ENCODE data around the gene PPP1CC. TPM values are rescaled to one million over a fixed set of nuclear protein-coding genes. Genes with fewer than 3 reads are reported as not detected.

Gene PPP1CC
- total RNA-seq, 1 donor from 2014 or later: 83.7 TPM

DNA sequence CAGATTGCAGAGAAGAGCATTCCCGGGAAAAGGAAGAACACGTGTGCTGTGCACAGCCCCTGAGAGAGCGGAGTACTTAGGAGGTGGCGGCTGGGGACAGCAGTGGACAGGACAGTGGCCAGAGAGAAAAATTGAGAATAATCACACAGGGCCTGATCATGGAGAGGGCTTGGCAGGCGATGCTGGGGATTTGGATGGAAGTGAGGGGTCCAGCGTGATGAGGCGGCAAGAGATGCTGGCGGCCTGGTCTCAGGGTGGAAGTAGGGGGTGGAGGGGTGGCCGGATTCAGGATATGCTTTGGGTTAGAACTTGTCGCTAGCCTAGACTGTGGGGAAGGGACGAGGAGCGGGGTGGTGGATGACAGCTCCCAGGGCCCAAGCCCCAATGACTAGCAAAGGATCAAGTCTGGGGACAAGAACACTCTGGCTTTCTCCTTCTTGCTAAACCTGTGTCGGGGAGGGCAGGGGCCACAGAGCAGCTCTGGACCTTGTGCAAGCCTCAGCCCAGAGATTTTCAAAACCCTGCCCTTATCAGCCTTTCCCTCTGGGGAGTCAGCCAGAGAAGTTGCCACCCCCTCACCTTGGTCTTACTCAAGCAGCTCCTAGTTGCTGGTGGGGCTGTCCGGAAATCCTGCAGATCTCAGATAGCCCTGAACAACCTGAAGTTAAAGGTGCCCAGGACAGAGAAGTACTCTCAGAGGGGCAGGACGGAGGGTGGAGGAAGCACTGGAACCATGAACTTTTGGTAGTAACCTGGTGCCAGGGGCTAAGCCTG is 55.1 kb downstream of the PPP1CC start:
- no peak for DNase-seq (ENCODE audit: low read depth)

DNA sequence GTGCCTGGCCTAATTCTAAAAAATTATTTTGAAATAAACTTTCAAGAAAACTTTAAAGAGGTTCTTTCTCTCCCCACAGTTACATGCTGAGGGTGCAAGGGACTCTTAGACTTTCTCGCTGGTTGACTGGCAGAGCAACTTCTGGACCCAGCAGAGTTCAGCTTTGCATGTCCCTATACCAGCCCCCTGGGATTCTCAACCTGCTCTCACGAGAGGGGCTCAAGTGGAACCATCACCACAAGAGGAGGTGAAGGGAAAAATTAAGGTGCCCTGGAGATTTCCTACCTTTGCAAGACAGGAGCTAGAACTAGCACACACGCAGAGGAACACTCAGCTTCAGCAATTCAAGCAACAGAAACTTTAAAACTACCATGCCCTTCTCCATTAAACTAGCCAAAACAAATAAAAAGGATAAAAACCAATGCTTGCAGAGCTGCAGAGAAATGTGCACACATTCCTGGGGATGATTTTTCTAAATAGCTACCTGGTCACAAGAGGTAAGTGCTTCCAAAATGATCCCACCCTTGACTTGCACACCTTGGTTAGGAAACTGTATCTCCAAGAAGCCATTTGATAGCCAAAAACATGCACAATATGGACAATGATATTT is 56.3 kb downstream of the PPP1CC start:
- no peak for DNase-seq (ENCODE audit: low read depth)

DNA sequence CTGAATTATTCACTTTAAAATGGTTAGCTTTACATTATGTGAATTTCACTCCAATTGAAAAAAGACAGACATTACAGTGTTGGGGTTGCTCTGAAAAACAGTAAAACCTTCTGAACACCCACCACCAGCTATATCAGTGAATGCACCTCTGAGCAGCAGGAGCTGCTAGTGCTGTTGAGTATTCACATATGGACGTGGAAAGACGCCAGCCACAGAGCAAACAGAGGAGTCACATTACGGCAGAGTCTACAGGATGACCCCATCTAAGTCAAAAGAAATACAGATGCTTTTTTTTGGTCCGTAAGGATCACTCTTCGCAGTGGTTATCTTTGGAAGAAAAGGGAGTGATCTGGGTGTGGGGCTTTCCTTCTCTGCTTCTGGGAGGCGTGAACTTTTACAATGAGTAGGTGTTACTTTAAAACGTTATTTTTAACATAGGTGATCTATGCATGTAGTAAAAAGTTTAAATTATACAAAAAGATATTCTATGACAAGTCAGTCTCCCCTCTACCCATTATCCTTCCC is 58.3 kb downstream of the PPP1CC start:
- DNase-seq (ENCODE audit: low read depth): no peak

DNA sequence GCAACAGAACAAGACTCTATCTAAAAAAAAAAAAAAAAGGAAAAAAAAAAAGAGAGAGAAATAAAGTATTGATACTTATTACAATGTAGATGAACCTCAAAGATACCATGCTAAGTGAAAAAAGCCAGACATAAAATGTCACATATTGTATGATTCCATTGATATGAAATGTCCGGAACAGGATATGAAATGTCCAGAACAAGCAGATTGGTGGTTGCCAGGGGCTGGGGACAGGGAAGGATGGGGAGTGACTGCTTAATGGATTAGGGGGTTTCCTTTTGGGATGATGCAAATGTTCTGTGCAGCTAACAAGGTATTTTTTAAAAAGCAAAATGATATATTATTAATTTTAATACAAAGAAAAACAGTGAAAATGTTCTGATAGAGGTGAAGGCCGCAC is 58.8 kb downstream of the PPP1CC start:
- no peak for DNase-seq (ENCODE audit: low read depth)

DNA sequence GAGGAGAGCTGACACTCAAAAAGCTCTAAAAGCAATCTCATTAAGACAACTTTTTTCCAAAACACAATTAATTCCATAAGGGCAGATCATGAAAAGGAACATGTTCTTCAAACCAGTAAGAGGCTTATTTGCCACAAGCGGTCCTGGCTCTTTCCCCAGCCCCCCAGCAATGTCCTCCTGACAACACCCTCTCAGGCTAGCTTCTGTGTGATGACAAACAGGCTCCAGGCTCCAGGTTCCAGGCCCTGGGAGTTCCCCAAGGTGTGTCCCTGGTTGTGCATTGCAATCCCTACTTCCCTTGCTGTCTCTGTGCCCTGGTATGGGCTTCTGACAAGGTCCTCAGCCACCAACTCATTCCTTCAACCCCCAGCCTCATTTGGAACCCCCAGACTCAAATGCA is 62.7 kb downstream of the PPP1CC start:
- no peak for DNase-seq (ENCODE audit: low read depth)

DNA sequence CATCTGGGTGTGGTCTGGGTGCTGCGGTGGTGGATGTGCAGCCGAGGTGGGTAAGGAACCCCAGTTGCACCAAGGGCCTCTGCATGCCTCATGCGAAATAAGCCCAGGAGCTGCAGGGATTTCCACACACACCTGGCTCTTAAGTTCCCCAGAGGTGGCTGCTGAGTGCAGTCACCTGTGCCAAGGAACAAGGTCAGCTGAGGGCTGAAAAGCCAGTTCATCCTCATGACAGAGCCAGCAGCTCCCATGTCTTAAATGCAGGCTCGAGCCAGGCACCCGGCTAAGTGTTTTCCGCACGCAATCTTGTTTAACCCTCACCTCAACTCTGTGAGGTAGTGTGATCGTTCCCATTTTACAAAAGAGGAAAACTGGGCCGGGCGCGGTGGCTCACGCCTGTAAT is 63.5 kb downstream of the PPP1CC start:
- no peak for DNase-seq (ENCODE audit: low read depth)

DNA sequence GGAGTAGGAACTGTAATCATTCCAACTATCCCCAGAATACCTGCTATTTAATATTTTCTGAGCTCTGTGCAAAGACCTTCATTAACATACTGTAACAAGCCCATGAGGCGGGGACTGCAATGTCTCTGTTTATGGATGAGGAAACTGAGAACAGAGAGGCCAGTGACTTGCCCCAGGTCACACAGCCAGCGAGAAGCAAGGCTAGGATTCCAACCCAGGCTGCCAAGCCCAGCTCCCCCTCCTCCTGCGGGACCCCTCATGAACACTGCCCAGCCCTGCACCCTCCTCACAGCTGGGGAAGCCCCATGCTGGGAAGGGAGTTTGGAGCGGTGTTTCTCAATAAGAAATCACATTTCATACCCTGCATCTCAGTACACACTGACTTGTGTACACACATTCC is 64.7 kb downstream of the PPP1CC start:
- no peak for DNase-seq (ENCODE audit: low read depth)

DNA sequence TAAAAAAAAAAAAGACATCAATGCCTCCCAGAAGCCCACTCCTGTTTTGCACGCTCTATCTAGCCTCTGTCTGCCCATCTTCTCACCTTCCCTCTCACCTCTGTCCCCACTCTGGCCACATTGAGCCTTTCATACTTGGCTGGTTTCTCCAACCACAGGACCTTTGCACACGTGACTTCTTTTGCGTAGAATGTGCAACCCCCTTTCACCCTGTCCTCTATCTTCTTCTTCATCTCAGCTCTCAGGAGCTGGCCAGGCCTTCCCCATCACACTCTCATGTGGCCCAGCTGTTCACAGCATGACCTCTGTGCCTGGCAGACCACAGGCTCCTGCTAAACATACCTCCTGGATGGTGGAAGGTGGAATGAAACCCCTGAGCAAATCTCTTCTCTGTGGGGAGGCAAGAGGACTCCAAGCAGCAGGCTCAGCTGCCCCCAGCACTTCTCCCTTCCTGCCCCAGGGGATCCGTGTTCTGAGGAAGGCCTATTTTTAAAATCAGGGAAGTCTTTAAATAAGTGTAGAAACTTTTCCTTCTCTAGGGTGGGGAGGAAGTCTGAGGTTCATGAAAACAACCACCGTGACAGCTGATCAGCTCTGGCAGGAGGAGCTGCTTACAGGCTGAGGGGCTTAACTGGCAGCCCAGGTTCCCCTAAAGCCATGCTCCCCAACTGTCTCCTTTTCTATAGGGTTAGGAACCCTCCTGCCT is 65.3 kb downstream of the PPP1CC start:
- no peak for DNase-seq (ENCODE audit: low read depth)

DNA sequence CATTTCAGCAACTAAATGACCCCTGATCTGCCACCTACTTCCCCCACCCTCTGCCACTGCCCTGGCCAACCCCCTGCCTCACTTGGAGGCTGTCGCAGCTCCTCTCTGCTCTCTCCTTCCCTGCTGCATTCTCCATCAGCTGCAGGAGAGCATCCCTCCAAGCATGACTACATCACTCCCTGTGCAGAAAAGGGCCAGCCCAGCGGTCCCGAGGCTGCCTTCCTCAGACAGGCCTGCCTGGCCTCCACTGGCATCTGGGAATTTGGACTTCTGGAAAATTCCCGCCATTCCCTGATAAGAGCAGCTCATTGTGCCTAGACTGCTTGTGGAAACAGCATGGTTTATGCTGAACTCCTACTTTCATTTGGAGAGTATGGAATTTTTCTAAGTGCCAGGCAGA is 66.5 kb downstream of the PPP1CC start:
- no peak for DNase-seq (ENCODE audit: low read depth)

DNA sequence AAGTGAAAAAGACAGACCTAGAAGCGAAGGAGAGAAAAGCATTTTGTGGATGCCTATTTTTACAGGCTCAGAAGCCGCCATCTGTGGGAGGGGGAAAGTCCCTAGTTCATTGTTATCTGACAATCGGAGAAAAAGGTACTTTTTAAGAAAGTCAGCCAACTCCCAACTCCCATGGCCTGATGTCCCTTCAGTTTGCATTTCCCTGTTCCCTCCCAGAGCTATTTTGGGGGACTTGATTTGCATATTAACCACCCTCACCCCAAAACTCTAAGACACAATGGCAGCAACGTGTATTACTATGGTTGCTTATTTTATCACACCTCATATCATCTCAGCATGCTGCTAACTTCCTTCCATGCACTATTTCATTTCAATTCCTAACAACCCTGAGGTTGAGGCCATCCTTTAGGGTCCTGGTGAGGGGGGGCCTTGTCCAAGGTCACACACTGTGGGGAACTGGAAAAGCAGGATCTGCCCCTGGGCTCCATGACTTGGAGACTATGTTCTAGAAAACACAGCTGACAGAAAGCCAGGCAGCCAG is 72.5 kb downstream of the PPP1CC start:
- DNase-seq (ENCODE audit: low read depth): no peak

Other genes starting within 250 kb of the PPP1CC start
- 80.8 and 125 TPM in 2 replicates for gene VPS29, start 240.8 kb downstream of the PPP1CC start, total RNA-seq
- 0.52 and 0.89 TPM in 2 replicates for gene RAD9B, start 240.6 kb downstream of the PPP1CC start, total RNA-seq
- gene PPTC7, start 159.6 kb downstream of the PPP1CC start, total RNA-seq: 10.6 and 21.3 TPM in 2 replicates
- 11.8 and 56.2 TPM in 2 replicates for gene TCTN1, start 128.8 kb downstream of the PPP1CC start, total RNA-seq
- gene HVCN1, start 53.8 kb downstream of the PPP1CC start, total RNA-seq: 0.35 and 0.50 TPM in 2 replicates
- not detected in 2 replicates for gene CCDC63, start 104.1 kb upstream of the PPP1CC start, total RNA-seq
- gene MYL2, start 177.7 kb upstream of the PPP1CC start, total RNA-seq: not detected in 2 replicates